Stimulated activated CD8-positive, alpha-beta memory T cell treated with anti-CD3 and anti-CD28 coated beads, Interleukin-4, amount 100 ng/mL, for 1 hour (primary cell): ENCODE results near the gene STRN.
"Not testable (repeated sequence)": the region's sequence is repeated elsewhere in the genome, so short reads cannot be mapped to it uniquely, and the experiment has no call there.

Source experiments
- DNase-seq, 2 donors: peaks; one replicate each; pipeline ENCODE4 v3.0.0-alpha.2; 2020; ENCODE audit warnings: low read depth in 2 of 2, low spot score in 1 of 2

The STRN gene

GRCh38 chr2:36849265-36849664, 117.1 kb downstream of the STRN start:
- no peak for DNase-seq

- DNase-seq, result no peak
Measured at GRCh38 chr2:36843838-36844237, 122.5 kb downstream of the STRN start.

GRCh38 chr2:36839976-36840617, 126.2 kb downstream of the STRN start:
- no peak for DNase-seq

GRCh38 chr2:36834731-36835524, 131.4 kb downstream of the STRN start:
- no peak for DNase-seq

GRCh38 chr2:36834203-36834602, 132.1 kb downstream of the STRN start:
- DNase-seq, result no peak

- DNase-seq, result no peak
Measured at GRCh38 chr2:36831185-36831584, 135.2 kb downstream of the STRN start.

GRCh38 chr2:36824683-36825082, 141.7 kb downstream of the STRN start:
- DNase-seq, result not testable (repeated sequence)

- no peak for DNase-seq
Measured at GRCh38 chr2:36824273-36824672, 142.1 kb downstream of the STRN start.

- no peak for DNase-seq
Measured at GRCh38 chr2:36823862-36824261, 142.5 kb downstream of the STRN start.

- DNase-seq, result no peak
Measured at GRCh38 chr2:36820942-36821605, 145.3 kb downstream of the STRN start.

- no peak for DNase-seq
Measured at GRCh38 chr2:36819095-36819711, 147.1 kb downstream of the STRN start.

- DNase-seq, result no peak
Measured at GRCh38 chr2:36818542-36818941, 147.8 kb downstream of the STRN start.

GRCh38 chr2:36812196-36812595, 154.1 kb downstream of the STRN start:
- DNase-seq, result no peak

- no peak for DNase-seq
Measured at GRCh38 chr2:36811071-36811470, 155.3 kb downstream of the STRN start.

- DNase-seq, result no peak
Measured at GRCh38 chr2:36809069-36809445, 157.3 kb downstream of the STRN start.

- no peak for DNase-seq
Measured at GRCh38 chr2:36808386-36809068, 157.8 kb downstream of the STRN start.

GRCh38 chr2:36807223-36807886, 159.0 kb downstream of the STRN start:
- DNase-seq, result no peak

GRCh38 chr2:36805635-36806224, 160.6 kb downstream of the STRN start:
- DNase-seq, result no peak

- no peak for DNase-seq
Measured at GRCh38 chr2:36802952-36803351, 163.4 kb downstream of the STRN start.

- no peak for DNase-seq
Measured at GRCh38 chr2:36801088-36801487, 165.2 kb downstream of the STRN start.
